K562 (cell line): ENCODE data around the gene FILIP1L. TPM values are rescaled to one million over a fixed set of nuclear protein-coding genes. Genes with fewer than 3 reads are reported as not detected.
"Not testable (repeated sequence)": the region's sequence is repeated elsewhere in the genome, so short reads cannot be mapped to it uniquely, and the experiment has no call there.

ENCODE experiments used
- ATAC-seq: fragments of 200-7000 bp; cut with Tn5 transposase; 3 replicates; pipeline ENCODE4 v1.9.1; 2020; ENCODE audit warnings: moderate library complexity
- BruUV-seq: library from RNA; stranded (reverse); fragments of 400-500 nt; replicated peaks from 2 replicates; lab custom pipeline; 2021; lab: Mats Ljungman, UMichigan
- CTCF ChIA-PET: fragments of 300-600 bp; formaldehyde crosslinking; extraction: SDS; loops from one replicate; lab custom pipeline; 2021; ENCODE audit warnings: low intra/inter-chr PET ratio; lab: Yijun Ruan, JAX
- POLR2A ChIA-PET: fragments of 300-600, 350-650 bp; sonication (Branson Sonifier 250); formaldehyde crosslinking; extraction: SDS; loops from one replicate; lab custom pipeline; 2021; ENCODE audit warnings: antibody characterized with exemption, inconsistent platforms; lab: Yijun Ruan, JAX
- DNase-seq, 4 experiments: peaks; one replicate each; pipeline versions ENCODE4 v3.0.0 to v3.0.0-alpha.2; 2011 to 2018; ENCODE audit warnings: low spot score in 3 of 4, mixed read lengths in 3 of 4; ENCODE audit errors: extremely low read depth in 1 of 4
- FAIRE-seq: peaks from 2 replicates; lab custom pipeline; 2011; peaks lifted over from hg19 to GRCh38; lab: Jason Lieb, UNC
- H2AFZ ChIP-seq: 2 replicates; pipeline ENCODE4 v1.6.0; 2011; ENCODE audit warnings: low read depth, low read length, control low read depth, inconsistent platforms
- H3K27ac ChIP-seq: fragments of 200-600 bp; 3 replicates; pipeline ENCODE4 v1.8.0; 2011; ENCODE audit warnings: low read depth, mild to moderate bottlenecking, control low read depth, inconsistent platforms, low read length, moderate library complexity, mixed read lengths; ENCODE audit errors: extremely low read depth
- H3K27me3 ChIP-seq, 2 experiments: fragments of 300-600 bp in 1 of 2; 2 replicates in 1 of 2; 3 replicates in 1 of 2; pipeline versions ENCODE4 v1.6.0 to v1.8.0; 2011; ENCODE audit warnings: inconsistent platforms in 2 of 2, low read length in 2 of 2, mild to moderate bottlenecking in 1 of 2, mixed read lengths in 1 of 2, moderate library complexity in 1 of 2; ENCODE audit not compliant: control insufficient read depth in 2 of 2, insufficient read depth in 2 of 2
- H3K36me3 ChIP-seq: fragments of 300-600 bp; 3 replicates; pipeline ENCODE4 v1.8.0; 2011; ENCODE audit warnings: mild to moderate bottlenecking, low read length, inconsistent platforms; ENCODE audit not compliant: control insufficient read depth, insufficient read depth
- H3K4me1 ChIP-seq, 2 experiments: fragments of 200-600 bp in 1 of 2; replicated peaks in 1 of 2; 2 replicates in 1 of 2; 3 replicates in 1 of 2; pipeline versions ENCODE4 v1.5.1 to v1.8.0; 2011; ENCODE audit warnings: inconsistent platforms in 2 of 2, low read length in 2 of 2, mild to moderate bottlenecking in 1 of 2, mixed read lengths in 1 of 2, moderate library complexity in 1 of 2; ENCODE audit not compliant: control insufficient read depth in 2 of 2, insufficient read depth in 2 of 2
- H3K4me2 ChIP-seq: 2 replicates; pipeline ENCODE4 v1.6.1; 2011; ENCODE audit warnings: low read length, control low read depth, inconsistent platforms, mixed read lengths; ENCODE audit not compliant: insufficient read depth
- H3K4me3 ChIP-seq: fragments of 200-600 bp; sonication (generic), shearing (Covaris generic); 2 replicates; pipeline ENCODE4 v1.5.1; 2016; ENCODE audit warnings: control low read depth, inconsistent platforms
- H3K79me2 ChIP-seq: fragments of 200-600 bp; 3 replicates; pipeline ENCODE4 v1.8.0; 2011; ENCODE audit warnings: low read length, inconsistent platforms; ENCODE audit not compliant: control insufficient read depth, insufficient read depth
- H3K9ac ChIP-seq, 2 experiments: 2 replicates each; pipeline versions ENCODE4 v1.6.0 to v1.6.1; 2011; ENCODE audit warnings: low read depth in 2 of 2, low read length in 2 of 2, control low read depth in 1 of 2, inconsistent platforms in 1 of 2, mild to moderate bottlenecking in 1 of 2, mixed read lengths in 1 of 2; ENCODE audit not compliant: insufficient read depth in 1 of 2
- H3K9me1 ChIP-seq: one replicate; pipeline ENCODE4 v1.6.0; 2011; ENCODE audit warnings: inconsistent platforms, mild to moderate bottlenecking, low read length, moderate library complexity; ENCODE audit not compliant: control insufficient read depth, insufficient read depth
- H3K9me3 ChIP-seq: replicated peaks from 2 replicates; pipeline ENCODE4 v1.5.1; 2011; ENCODE audit warnings: low read depth, low read length, inconsistent platforms; ENCODE audit not compliant: control insufficient read depth, insufficient read depth
- H4K20me1 ChIP-seq: replicated peaks from 2 replicates; pipeline ENCODE4 v1.6.1; 2011; ENCODE audit warnings: low read length, inconsistent platforms, mixed read lengths; ENCODE audit not compliant: control insufficient read depth, insufficient read depth
- DACH1 ChIP-seq: fragments of 450-650 bp; IDR thresholded peaks from 2 replicates; pipeline ENCODE4 v1.6.1; 2018; ENCODE audit not compliant: partially characterized antibody
- GTF2A2 ChIP-seq: IDR thresholded peaks from 2 replicates; pipeline ENCODE4 v1.6.1; 2016; ENCODE audit warnings: mild to moderate bottlenecking, missing genetic modification characterization, missing compliant biosample characterization
- NFIC ChIP-seq: fragments of 450-650 bp; IDR thresholded peaks from 2 replicates; pipeline ENCODE4 v1.6.1; 2017; ENCODE audit warnings: mild to moderate bottlenecking, inconsistent platforms
- NR4A1 ChIP-seq, 2 experiments: fragments of 250-450 bp in 1 of 2; fragments of 450-650 bp in 1 of 2; sonication (Bioruptor Pico) in 1 of 2; IDR thresholded peaks; 2 replicates each; pipeline versions ENCODE4 v1.4.0 to v1.6.1; 2016 to 2020; ENCODE audit warnings: mild to moderate bottlenecking in 2 of 2, missing compliant biosample characterization in 1 of 2, missing genetic modification characterization in 1 of 2, moderate library complexity in 1 of 2
- PHF21A ChIP-seq: fragments of 450-650 bp; IDR thresholded peaks from 2 replicates; pipeline ENCODE4 v1.6.1; 2017; ENCODE audit warnings: low read depth, borderline replicate concordance
- TAL1 ChIP-seq: fragments of 450-650 bp; IDR thresholded peaks from 2 replicates; pipeline ENCODE4 v1.6.1; 2016; ENCODE audit warnings: mild to moderate bottlenecking
- ZBTB1 ChIP-seq: sonication (generic); formaldehyde crosslinking; IDR thresholded peaks from 2 replicates; pipeline ENCODE4 v1.8.1; 2023; ENCODE audit warnings: missing genetic modification reagents, low read depth, mild to moderate bottlenecking, borderline replicate concordance
- ZBTB7A ChIP-seq: IDR thresholded peaks from 2 replicates; pipeline ENCODE4 v1.6.1; 2011; ENCODE audit warnings: low read depth, mild to moderate bottlenecking, low read length, moderate library complexity, borderline replicate concordance; ENCODE audit not compliant: control insufficient read depth
- ZNF146 ChIP-seq: IDR thresholded peaks from one replicate; pipeline ENCODE4 v1.6.1; 2018; ENCODE audit warnings: missing compliant biosample characterization; ENCODE audit not compliant: unreplicated experiment
- WGBS: fragments of 100-300 bp; shearing (Covaris generic); methylation state at CpG from one replicate; pipeline ENCODE4 v1.1.6; 2016; ENCODE audit warnings: low coverage, mixed read lengths; ENCODE audit not compliant: insufficient coverage; ENCODE audit errors: missing lambda C conversion rate; 5-methylcytosine and 5-hydroxymethylcytosine counted together
- in situ Hi-C: fragments of 300-500 bp; cut with MboI; formaldehyde crosslinking; loops from 4 replicates; pipeline ENCODE4 v1.15.0; 2018; ENCODE audit warnings: inconsistent platforms, mixed read lengths
- intact Hi-C: fragments of 100-400 bp; cut with micrococcal nuclease; formaldehyde crosslinking; loops from 2 replicates; pipeline ENCODE4 v1.14.2; 2022
- polyA plus RNA-seq, 8 experiments: library from polyadenylated mRNA; depleted of rRNA in 4 of 8; stranded (reverse) in 5 of 8; unstranded in 3 of 8; fragments of >200 nt; fragmentation: Nextera tagmentation in 2 of 8; fragmentation: Illumina TruSeq in 1 of 8; extraction: Ambion mirVana in 2 of 8; extraction: Trizol in 1 of 8; gene quantifications; 2 replicates each; pipeline versions ENCODE4 v1.2.1 to v1.2.3, GENCODE V29; 2011 to 2014; ENCODE audit warnings: inconsistent platforms in 1 of 8, missing spikeins in 1 of 8
- total RNA-seq, 7 experiments: library from RNA; depleted of rRNA in 6 of 7; stranded (reverse); fragments of >200 nt in 6 of 7; fragmentation: Illumina TruSeq in 2 of 7; extraction: Trizol in 2 of 7; gene quantifications; 2 replicates each; pipeline versions ENCODE4 v1.2.1 to v1.2.3, GENCODE V29; 2011 to 2021; ENCODE audit warnings: low replicate concordance in 1 of 7
- TF ChIP-seq, protein P1 (sequence below): fragments of 250-450 bp; sonication (Bioruptor Pico); IDR thresholded peaks from 2 replicates; pipeline ENCODE4 v1.8.0; 2021; ENCODE audit warnings: borderline replicate concordance, mild to moderate bottlenecking, moderate library complexity; ENCODE audit not compliant: poor library complexity, severe bottlenecking
- TF ChIP-seq, protein P2 (sequence below): fragments of 450-650 bp; IDR thresholded peaks from 2 replicates; pipeline ENCODE4 v1.6.1; 2016; ENCODE audit warnings: borderline replicate concordance

FILIP1L gene
- total and polyA plus RNA-seq, 9 of the 15 experiments (the other 6 are each of a cell fraction or from before 2014, with no cell fraction given) = 0.50 to 2.1 (median 1.1) TPM

DNA sequence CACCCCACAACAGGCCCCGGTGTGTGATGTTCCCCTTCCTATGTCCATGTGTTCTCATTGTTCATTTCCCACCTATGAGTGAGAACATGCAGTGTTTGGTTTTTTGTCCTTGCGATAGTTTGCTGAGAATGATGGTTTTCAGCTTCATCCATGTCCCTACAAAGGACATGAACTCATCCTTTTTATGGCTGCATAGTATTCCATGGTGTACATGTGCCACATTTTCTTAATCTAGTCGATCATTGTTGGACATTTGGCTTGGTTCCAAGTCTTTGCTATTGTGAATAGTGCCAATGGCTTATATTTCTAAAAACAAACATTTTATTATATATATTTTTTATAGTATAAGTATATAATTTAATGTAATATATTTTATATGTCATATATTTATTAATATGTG lies 62.8 kb downstream of the FILIP1L start:
- not testable (repeated sequence) for FAIRE-seq

DNA sequence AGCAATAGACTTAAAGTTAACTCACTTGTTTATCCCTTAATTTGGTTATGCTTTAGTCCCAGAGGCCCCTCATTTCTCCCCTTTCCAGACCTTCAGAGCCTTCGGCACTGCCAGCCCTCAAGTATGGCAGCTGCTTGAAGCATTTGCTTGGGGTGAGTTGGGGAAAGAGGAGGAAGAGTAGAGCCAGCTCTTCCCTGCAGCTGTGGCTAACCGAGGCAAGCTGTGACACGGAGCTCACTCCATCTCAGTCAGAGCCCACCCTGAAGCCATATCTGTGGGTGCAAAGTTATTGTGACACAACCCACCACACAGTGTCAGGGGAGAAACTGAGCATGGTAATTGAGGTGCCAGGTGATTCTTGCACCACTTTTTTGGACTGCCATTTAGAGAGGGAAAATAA lies 66.1 kb downstream of the FILIP1L start:
- no TSS peak for BruUV-seq
- Histone ChIP-seq H3K27ac (no peak overlapping the region), H3K4me1 (no peaks in the 10 kb centered on the region), H3K4me3 (no peak overlapping the region), H3K4me2 (no peak overlapping the region)
- no peak for DNase-seq
- TF ChIP-seq, protein P1, sequence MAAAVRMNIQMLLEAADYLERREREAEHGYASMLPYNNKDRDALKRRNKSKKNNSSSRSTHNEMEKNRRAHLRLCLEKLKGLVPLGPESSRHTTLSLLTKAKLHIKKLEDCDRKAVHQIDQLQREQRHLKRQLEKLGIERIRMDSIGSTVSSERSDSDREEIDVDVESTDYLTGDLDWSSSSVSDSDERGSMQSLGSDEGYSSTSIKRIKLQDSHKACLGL = no peak
- TF ChIP-seq TAL1 (no peak), GTF2A2 (tag) (no peak), DACH1 (no peak), ZBTB7A (no peak), ZBTB1 (CRISPR knock-in tag) (no peak), PHF21A (no peak), NR4A1 (CRISPR knock-in tag; IDR thresholded peaks at IDR 0.05) (no peak), NR4A1 (tag; IDR thresholded peaks at IDR 0.05) (no peak)
- TF ChIP-seq, protein P2, sequence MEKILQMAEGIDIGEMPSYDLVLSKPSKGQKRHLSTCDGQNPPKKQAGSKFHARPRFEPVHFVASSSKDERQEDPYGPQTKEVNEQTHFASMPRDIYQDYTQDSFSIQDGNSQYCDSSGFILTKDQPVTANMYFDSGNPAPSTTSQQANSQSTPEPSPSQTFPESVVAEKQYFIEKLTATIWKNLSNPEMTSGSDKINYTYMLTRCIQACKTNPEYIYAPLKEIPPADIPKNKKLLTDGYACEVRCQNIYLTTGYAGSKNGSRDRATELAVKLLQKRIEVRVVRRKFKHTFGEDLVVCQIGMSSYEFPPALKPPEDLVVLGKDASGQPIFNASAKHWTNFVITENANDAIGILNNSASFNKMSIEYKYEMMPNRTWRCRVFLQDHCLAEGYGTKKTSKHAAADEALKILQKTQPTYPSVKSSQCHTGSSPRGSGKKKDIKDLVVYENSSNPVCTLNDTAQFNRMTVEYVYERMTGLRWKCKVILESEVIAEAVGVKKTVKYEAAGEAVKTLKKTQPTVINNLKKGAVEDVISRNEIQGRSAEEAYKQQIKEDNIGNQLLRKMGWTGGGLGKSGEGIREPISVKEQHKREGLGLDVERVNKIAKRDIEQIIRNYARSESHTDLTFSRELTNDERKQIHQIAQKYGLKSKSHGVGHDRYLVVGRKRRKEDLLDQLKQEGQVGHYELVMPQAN = no peak
- TF ChIP-seq, all 486 proteins: peak for 0
- intact Hi-C loops = no loop called here
- in situ Hi-C loops = no loop called here
- FAIRE-seq = no peak
- CTCF ChIA-PET = no interaction called here
- no peaks in the 10 kb centered on the region for H3K36me3 ChIP-seq
- H4K20me1 ChIP-seq = no peaks in the 10 kb centered on the region
- no peaks in the 10 kb centered on the region for H3K27me3 ChIP-seq
- no peaks in the 10 kb centered on the region for H3K9me1 ChIP-seq
- no peaks in the 10 kb centered on the region for H3K79me2 ChIP-seq
- no peaks in the 10 kb centered on the region for H3K9me3 ChIP-seq
- ATAC-seq = no peak
- POLR2A ChIA-PET = no interaction called here
- no peak overlapping the region for H3K9ac ChIP-seq
- WGBS = 75% methylated on average over 3 of the region's 3 CpGs
- H2AFZ ChIP-seq = no peak overlapping the region

More for the DNA sequence above, 62.8 kb downstream of the FILIP1L start:
- H3K27me3 ChIP-seq, CTCF ChIA-PET, H3K4me2 ChIP-seq, H3K4me3 ChIP-seq, BruUV-seq: not testable (repeated sequence)
- in situ Hi-C loops = loop anchor here (25.0 kb wide), 1 partner anchor 214 kb away; no protein-coding TSS in a partner anchor
- peak; percentile 14 for TF ChIP-seq ZNF146 (CRISPR knock-in tag)
- peak; percentile 63 for TF ChIP-seq NFIC
- TF ChIP-seq, all 486 proteins: peak for 2; not testable (repeated sequence) for 484
- ATAC-seq, DNase-seq, intact Hi-C loops, H3K79me2 ChIP-seq, H3K4me1 ChIP-seq, H4K20me1 ChIP-seq, H3K27ac ChIP-seq, H3K9me3 ChIP-seq, H3K36me3 ChIP-seq, H3K9ac ChIP-seq, H2AFZ ChIP-seq, POLR2A ChIA-PET, H3K9me1 ChIP-seq: not testable (repeated sequence)
- WGBS = 63% methylated on average over 1 of the region's 3 CpGs
